ENCODE measurements around the gene CNTNAP2.
"Not testable (repeated sequence)": the region's sequence is repeated elsewhere in the genome, so short reads cannot be mapped to it uniquely, and the experiment has no call there.

Gene CNTNAP2

DNA sequence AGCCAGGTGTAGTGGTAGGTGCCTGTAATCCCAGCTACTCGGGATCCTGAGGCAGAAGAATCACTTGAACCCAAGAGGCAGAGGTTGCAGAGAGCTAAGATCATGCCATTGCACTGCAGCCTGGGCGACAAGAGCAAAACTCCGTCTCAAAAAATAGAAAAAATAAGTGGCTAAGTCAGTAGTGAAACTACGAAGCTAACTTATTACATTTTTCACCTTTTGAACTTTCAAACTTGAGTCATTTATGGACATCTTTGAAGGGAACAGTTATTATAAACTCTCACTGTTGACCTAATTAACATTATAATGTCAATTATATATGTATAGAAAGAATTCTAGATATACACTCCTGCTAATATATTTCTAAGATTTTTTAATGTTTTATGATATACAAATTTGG lies 1932.5 kb downstream of the CNTNAP2 start:
- DNase-seq (ENCODE audit: low read depth): no peak
- no peak overlapping the region for H3K4me3 ChIP-seq (ENCODE audit: control insufficient read depth, low read depth, low read length)
- TF ChIP-seq, protein P1, sequence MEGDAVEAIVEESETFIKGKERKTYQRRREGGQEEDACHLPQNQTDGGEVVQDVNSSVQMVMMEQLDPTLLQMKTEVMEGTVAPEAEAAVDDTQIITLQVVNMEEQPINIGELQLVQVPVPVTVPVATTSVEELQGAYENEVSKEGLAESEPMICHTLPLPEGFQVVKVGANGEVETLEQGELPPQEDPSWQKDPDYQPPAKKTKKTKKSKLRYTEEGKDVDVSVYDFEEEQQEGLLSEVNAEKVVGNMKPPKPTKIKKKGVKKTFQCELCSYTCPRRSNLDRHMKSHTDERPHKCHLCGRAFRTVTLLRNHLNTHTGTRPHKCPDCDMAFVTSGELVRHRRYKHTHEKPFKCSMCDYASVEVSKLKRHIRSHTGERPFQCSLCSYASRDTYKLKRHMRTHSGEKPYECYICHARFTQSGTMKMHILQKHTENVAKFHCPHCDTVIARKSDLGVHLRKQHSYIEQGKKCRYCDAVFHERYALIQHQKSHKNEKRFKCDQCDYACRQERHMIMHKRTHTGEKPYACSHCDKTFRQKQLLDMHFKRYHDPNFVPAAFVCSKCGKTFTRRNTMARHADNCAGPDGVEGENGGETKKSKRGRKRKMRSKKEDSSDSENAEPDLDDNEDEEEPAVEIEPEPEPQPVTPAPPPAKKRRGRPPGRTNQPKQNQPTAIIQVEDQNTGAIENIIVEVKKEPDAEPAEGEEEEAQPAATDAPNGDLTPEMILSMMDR (conservative IDR thresholded peaks at IDR 0.05; ENCODE audit: control insufficient read depth, insufficient read depth, low read depth, low read length): no peak

GRCh38 chr7:148050492-148051158 lies 1934.0 kb downstream of the CNTNAP2 start:
- H3K4me3 ChIP-seq (ENCODE audit: control insufficient read depth, low read depth, low read length): no peak overlapping the region
- TF ChIP-seq, protein P1 (conservative IDR thresholded peaks at IDR 0.05; ENCODE audit: control insufficient read depth, insufficient read depth, low read depth, low read length): no peak

DNA sequence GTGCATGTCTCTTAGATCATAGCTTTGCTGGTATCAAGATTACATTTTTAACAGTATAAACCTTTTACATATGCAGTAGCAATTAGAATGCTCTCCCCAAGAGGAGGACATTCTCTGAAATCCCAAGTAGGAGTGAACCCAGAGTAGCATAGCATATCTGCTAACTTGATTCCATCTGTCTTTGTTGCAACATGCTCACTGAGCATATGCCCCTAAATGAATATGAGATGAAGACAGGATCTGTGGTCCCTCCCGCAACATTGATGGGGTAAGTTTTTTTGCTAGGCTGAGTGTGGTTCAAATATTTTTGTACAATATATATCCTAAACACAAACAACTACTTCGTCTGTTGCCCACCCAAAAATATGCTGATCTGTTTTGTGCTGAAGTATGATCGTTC lies 1939.8 kb downstream of the CNTNAP2 start:
- H3K4me3 ChIP-seq (ENCODE audit: control insufficient read depth, low read depth, low read length): no peak overlapping the region
- TF ChIP-seq, protein P1 (conservative IDR thresholded peaks at IDR 0.05; ENCODE audit: control insufficient read depth, insufficient read depth, low read depth, low read length): no peak
- DNase-seq (ENCODE audit: low read depth): no peak

More at GRCh38 chr7:148050492-148051158, 1934.0 kb downstream of the CNTNAP2 start:
- DNase-seq (ENCODE audit: low read depth): no peak

DNA sequence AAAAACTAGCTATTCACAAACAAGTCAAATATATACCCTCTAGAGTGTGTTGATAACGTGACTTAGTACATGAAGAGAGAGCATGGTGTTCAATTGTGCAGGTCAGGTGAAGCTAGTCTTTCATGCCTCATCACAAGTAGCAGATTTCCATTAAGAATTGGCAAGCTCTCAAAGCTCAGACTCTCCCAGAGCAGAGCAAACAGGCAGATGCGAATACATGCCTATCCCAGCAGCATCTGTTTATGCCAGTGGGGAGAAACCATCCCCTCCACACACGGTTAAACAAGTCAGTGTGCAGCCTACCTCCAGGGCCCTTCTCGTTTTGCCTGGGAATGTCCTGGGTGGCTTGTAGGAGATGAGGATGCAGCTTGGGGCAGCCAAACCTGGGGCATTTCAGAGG lies 1941.5 kb downstream of the CNTNAP2 start:
- H3K4me3 ChIP-seq (ENCODE audit: control insufficient read depth, low read depth, low read length): no peak overlapping the region
- DNase-seq (ENCODE audit: low read depth): no peak
- TF ChIP-seq, protein P1 (conservative IDR thresholded peaks at IDR 0.05; ENCODE audit: control insufficient read depth, insufficient read depth, low read depth, low read length): no peak

DNA sequence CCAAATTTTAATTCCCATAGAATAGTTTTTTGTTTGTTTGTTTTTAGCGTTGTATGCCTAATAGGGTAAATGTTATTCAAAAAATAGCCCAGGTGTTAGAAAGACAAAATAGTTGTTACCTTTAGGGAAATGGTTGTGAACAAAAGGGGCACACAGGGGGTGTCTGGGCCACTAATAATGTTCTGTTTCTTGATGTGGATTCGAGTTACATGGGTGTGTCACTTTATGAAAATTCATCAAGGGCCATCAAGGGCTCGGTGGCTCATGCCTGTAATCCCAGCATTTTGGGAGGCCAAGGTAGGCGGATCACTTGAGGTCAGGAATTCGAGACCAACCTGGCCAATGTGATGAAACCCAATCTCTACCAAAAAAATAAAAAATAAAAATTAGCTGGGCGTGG lies 1942.2 kb downstream of the CNTNAP2 start:
- TF ChIP-seq, protein P1 (conservative IDR thresholded peaks at IDR 0.05; ENCODE audit: control insufficient read depth, insufficient read depth, low read depth, low read length): no peak
- no peak overlapping the region for H3K4me3 ChIP-seq (ENCODE audit: control insufficient read depth, low read depth, low read length)
- no peak for DNase-seq (ENCODE audit: low read depth)

- no peak overlapping the region for H3K4me3 ChIP-seq (ENCODE audit: control insufficient read depth, low read depth, low read length)
- DNase-seq (ENCODE audit: low read depth): no peak
- TF ChIP-seq, protein P1 (conservative IDR thresholded peaks at IDR 0.05; ENCODE audit: control insufficient read depth, insufficient read depth, low read depth, low read length): no peak
These were observed 1944.1 kb downstream of the CNTNAP2 start for GRCh38 chr7:148060724-148061123.

GRCh38 chr7:148078111-148078510 lies 1961.5 kb downstream of the CNTNAP2 start:
- H3K4me3 ChIP-seq (ENCODE audit: control insufficient read depth, low read depth, low read length); DNase-seq (ENCODE audit: low read depth): not testable (repeated sequence)

All from fibroblast of mammary gland (primary cell).